GM18873 (cell line): ENCODE measurements around the gene SLC44A1.

Source experiments
- ATAC-seq: cut with Tn5 transposase; IDR thresholded peaks from one replicate; pipeline ENCODE4 v1.9.1; 2021; ENCODE audit warnings: mild to moderate bottlenecking, moderate library complexity, moderate number of reproducible peaks; ENCODE audit not compliant: unreplicated experiment, low FRiP score

The SLC44A1 gene

GRCh38 chr9:105296445-105296844 lies 52.0 kb downstream of the SLC44A1 start:
- ATAC-seq, result no peak

- no peak for ATAC-seq
Observed at GRCh38 chr9:105296877-105297287, 52.4 kb downstream of the SLC44A1 start.

DNA sequence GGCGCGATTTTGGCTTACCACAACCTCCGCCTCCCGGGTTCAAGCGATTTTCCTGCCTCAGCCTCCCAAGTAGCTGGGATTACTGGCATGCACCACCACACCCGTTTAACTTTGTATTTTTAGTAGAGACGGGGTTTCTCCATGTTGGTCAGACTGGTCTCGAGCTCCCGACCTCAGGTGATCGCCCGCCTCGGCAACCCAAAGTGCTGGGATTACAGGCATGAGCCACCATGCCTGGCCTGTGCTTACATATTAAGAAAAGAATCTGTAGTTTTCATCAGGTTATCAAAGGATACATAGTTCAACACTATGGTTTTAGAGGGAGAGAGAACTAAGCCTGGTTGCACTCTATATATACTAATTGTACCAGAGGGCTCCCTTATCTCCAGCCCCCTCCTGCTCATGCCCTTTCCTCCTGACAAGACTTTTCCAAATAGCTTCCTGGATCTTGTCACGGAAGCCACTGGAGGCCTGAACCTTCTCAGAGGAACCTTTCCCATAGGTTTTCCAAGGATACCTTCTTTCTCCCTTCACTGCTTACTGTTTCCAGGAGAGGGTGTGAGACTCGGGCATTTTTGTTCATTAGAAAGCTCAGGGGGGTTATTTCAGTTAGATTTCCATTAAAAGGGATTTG lies 53.1 kb downstream of the SLC44A1 start:
- no peak for ATAC-seq

DNA sequence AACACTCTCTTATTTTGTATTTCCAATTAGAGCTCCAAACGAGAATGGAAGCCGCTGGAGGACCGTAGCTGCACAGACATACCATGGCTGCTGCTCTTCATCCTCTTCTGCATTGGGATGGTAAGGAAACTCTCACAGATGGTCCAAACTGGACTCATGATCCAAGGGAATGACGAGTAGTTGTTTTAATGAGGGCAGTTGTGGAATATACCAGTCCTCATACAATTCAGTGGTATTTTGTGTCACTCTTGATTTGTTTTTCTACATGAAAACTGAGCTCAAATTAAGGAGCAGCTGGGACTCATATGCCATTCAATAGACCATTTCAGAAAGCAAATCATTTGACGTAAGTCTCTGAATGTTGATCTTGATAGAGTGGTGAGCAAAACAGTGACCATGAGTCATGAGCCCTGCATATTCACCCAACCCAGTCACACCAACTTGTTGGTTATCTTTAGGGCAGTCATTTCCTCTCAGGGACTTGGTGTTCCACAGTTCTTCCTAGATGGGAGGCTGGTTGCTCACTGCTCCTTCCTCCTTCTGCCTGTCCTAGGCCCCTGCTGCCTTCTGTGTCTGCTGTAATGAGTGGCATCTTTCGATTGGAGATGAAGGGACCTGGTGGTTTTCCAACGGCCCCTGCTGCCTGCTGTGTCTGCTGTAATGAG lies 54.9 kb downstream of the SLC44A1 start:
- ATAC-seq, result no peak

- ATAC-seq, result no peak
Observed at GRCh38 chr9:105302728-105303127, 58.3 kb downstream of the SLC44A1 start.

DNA sequence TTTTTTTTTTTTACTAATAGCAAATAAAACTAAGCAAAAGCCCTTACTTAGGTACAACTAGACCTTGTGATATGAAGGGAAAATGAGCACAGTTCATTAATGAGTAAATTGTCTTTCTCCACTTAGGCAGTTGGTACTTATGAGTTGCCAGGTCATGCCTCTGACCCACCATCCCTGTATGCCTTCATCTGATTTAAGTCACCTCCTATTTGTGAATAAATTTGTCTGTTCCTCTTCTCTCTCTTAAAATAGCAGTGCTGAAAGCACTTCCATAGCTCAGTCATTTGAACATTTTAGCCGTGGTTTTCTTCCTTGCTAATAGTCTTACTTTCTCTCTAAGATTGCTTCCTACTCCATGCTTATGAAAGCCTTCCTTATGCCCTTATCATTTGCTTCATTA lies 61.4 kb downstream of the SLC44A1 start:
- no peak for ATAC-seq

GRCh38 chr9:105306351-105307140 lies 62.1 kb downstream of the SLC44A1 start:
- ATAC-seq, result no peak

DNA sequence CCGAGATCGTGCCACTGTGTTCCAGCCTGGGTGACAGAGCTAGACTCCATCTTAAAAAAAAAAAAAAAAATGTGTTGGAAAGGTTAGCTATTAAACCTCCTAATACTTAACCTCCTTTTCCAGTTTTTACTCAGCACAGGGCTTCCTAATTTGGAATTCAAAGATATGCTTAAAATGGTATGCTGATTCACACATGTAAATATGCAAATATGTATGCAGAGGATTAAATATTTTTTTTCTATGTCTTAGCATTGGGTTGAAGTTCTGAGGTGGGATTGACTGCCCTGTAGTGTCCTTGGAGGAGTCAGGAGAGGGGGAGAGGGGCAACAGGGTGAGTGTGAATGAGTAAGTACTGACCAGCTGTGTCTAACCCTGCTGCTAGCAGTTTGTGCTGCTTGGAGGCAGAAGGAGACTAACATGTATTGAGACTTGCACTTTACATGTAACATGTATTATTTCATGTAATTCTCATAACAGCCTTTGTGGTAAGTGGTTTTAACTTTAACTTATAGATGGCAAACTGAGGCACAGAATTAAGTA lies 63.2 kb downstream of the SLC44A1 start:
- ATAC-seq, result no peak

- no peak for ATAC-seq
Observed at GRCh38 chr9:105308461-105309341, 64.2 kb downstream of the SLC44A1 start.

- ATAC-seq, result no peak
Observed at GRCh38 chr9:105309531-105309931, 65.1 kb downstream of the SLC44A1 start.

DNA sequence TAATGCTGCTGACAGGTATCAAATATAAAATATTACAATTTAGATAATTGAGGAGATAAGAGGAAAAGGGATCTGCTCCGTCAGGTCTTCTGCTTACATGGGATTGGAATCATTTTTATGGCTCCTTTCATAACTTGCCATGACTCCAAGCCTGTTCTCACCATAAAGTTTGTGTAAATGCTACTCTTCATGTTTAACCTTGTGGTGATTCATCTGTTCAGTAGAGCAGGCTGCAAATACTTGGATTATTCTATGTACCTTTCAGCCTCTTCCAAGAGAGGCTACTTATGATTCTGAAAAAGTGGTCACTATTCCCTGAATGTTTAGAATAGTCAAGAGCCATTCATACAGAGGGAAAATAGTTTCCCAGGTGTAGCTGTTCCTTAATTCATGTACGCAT lies 66.9 kb downstream of the SLC44A1 start:
- ATAC-seq, result no peak

- ATAC-seq, result peak; percentile 61
Observed at GRCh38 chr9:105313238-105313637, 68.8 kb downstream of the SLC44A1 start.

DNA sequence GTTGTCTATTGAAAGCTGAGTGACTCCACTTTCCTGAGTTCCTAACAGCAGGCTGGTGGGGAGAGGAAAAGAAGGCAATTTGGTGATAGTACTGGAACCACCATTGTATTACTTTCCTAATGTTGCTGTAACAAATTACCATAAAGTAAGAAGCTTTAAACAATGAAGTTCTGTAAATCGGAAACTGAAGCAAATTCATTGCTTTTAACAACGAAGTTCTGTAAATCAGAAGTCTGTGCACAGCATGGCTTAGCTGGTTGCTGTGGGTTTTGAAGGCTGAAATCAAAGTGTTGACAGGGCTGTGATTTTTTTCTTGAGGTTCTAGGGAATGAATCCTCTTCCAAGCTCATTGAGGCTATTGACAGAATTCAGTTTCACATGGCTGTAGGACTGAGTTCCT lies 72.3 kb downstream of the SLC44A1 start:
- ATAC-seq, result no peak

- peak; percentile 57 for ATAC-seq
Observed at GRCh38 chr9:105318729-105319191, 74.3 kb downstream of the SLC44A1 start.

- no peak for ATAC-seq
Observed at GRCh38 chr9:105319202-105319813, 74.9 kb downstream of the SLC44A1 start.

- ATAC-seq, result peak; percentile 51
Observed at GRCh38 chr9:105320568-105320967, 76.1 kb downstream of the SLC44A1 start.

DNA sequence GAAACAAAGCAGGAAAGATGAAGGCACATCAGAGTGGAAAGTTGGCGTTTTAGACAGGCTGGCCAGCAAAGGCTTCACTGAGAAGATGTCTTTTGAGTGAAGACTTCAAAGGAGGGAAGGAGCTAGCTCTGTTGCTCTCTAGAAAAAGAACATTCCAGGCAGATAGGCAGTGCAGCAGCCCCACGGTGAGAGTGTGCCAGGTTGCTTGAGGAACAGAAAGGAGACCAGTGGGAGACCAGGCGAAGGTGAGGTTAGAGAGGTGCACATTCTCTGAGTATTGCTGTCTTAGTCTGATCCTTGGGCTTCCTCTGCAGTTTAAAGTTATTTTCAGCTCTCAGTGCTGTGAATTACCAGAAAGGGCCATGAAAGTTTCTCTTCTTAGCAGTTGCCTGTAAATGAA lies 83.8 kb downstream of the SLC44A1 start:
- ATAC-seq, result no peak

DNA sequence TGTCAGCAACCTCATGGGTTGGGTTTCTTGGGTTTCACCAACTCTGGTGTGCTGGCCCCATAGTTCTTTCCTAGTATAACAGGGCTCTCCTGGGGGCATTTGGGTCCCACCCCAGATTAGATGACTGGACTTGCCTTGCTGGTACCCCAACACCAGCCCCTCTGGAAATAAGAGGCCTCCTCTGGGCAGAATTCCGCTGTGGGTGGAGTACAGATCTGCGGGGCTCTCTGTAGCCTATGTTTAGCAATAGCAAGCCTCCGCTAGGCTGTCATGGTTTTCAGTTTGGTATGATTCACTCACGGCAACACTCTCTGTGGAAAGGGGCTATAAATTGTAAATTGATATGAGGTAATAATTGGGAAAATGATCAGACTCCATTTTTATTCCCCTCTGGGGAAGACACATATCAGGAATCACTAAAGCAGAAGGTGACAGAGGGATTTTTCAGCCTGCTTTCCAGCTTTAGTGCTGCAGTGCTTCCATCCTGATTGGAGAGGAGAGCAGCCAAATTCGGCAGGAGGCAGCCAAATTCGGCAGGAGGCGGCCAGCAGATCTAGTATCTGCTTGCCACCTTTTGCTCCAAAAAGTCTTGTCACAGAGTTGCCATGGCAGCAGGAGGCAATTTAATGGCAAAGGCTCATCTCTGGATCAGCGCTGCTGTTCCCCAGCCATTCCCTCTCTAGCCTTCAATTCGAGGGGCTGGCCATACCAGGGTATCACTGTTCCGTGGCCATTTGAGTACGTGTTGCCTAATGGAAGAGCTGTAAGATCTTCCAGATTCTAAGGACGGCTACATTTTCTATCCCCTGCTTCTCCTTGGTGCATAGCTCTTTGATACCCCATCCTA lies 84.6 kb downstream of the SLC44A1 start:
- ATAC-seq, result no peak

DNA sequence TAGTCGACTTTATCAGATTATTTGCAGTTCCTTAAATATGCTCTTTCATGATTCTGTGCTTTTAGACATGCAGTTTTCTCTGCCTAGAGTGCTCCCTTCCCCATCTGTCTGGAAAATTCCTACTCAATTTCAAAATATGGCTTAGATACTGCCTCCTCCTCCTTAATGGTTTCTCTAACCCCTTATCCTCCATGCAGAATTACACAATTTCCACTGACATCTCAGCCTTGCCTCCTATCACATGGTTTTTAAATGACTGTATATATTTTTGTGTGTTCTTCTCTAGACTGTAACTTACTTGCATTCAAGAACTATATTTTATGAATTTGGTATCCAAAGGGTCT lies 85.2 kb downstream of the SLC44A1 start:
- ATAC-seq, result no peak
